DND-41 (cell line): ENCODE data around the gene VTI1B.

ENCODE experiments used
- ATAC-seq: fragments of 200-7000 bp; cut with Tn5 transposase; 3 replicates; pipeline ENCODE4 v1.9.1; 2021; ENCODE audit warnings: low read depth; ENCODE audit not compliant: insufficient read depth
- DNase-seq: peaks from one replicate; pipeline ENCODE4 v3.0.0-alpha.2; 2020
- H2AFZ ChIP-seq: 2 replicates; pipeline ENCODE4 v1.6.0; 2012; ENCODE audit warnings: low read depth, low read length
- H3K27ac ChIP-seq: 2 replicates; pipeline ENCODE4 v1.5.1; 2012; ENCODE audit warnings: low read length, inconsistent platforms
- H3K27me3 ChIP-seq: fragments of 200-600 bp; sonication (generic); 2 replicates; pipeline ENCODE4 v1.6.0; 2012; ENCODE audit warnings: low read length, mild to moderate bottlenecking, inconsistent platforms; ENCODE audit not compliant: insufficient read depth, poor library complexity
- H3K36me3 ChIP-seq: 2 replicates; pipeline ENCODE4 v1.5.1; 2012; ENCODE audit warnings: low read length, inconsistent platforms; ENCODE audit not compliant: insufficient read depth
- H3K4me1 ChIP-seq: 2 replicates; pipeline ENCODE4 v1.5.1; 2012; ENCODE audit warnings: mild to moderate bottlenecking, low read length; ENCODE audit not compliant: insufficient read depth
- H3K4me2 ChIP-seq: 2 replicates; pipeline ENCODE4 v1.6.0; 2012; ENCODE audit warnings: mild to moderate bottlenecking, moderate library complexity, low read length, inconsistent platforms; ENCODE audit not compliant: insufficient read depth
- H3K4me3 ChIP-seq, 2 experiments: fragments of 200-600 bp in 1 of 2; shearing (Covaris generic) in 1 of 2; 2 replicates each; pipeline ENCODE4 v1.5.1; 2012 to 2016; ENCODE audit warnings: inconsistent platforms in 2 of 2, low read length in 2 of 2, mild to moderate bottlenecking in 2 of 2, low read depth in 1 of 2, moderate library complexity in 1 of 2
- H3K79me2 ChIP-seq: 2 replicates; pipeline ENCODE4 v1.6.0; 2012; ENCODE audit warnings: low read length, inconsistent platforms; ENCODE audit not compliant: insufficient read depth
- H3K9ac ChIP-seq: 2 replicates; pipeline ENCODE4 v1.6.0; 2012; ENCODE audit warnings: low read depth, mild to moderate bottlenecking, inconsistent platforms, low read length, moderate library complexity
- H3K9me3 ChIP-seq: 2 replicates; pipeline ENCODE4 v1.5.1; 2012; ENCODE audit warnings: low read length, moderate library complexity, mild to moderate bottlenecking, inconsistent platforms; ENCODE audit not compliant: insufficient read depth, severe bottlenecking
- H4K20me1 ChIP-seq: 2 replicates; pipeline ENCODE4 v1.6.0; 2012; ENCODE audit warnings: low read length; ENCODE audit not compliant: insufficient read depth
- EZH2 ChIP-seq: IDR thresholded peaks from 3 replicates; pipeline ENCODE4 v1.6.1; 2012; ENCODE audit warnings: borderline replicate concordance, low read depth, mild to moderate bottlenecking, moderate library complexity, low read length, inconsistent platforms; ENCODE audit not compliant: severe bottlenecking
- TF ChIP-seq, protein P1 (sequence below): IDR thresholded peaks from 2 replicates; pipeline ENCODE4 v1.5.1; 2012; ENCODE audit warnings: borderline replicate concordance, low read length, moderate library complexity, mild to moderate bottlenecking; ENCODE audit not compliant: poor library complexity, severe bottlenecking; ENCODE audit errors: extremely low read depth

VTI1B gene

DNA sequence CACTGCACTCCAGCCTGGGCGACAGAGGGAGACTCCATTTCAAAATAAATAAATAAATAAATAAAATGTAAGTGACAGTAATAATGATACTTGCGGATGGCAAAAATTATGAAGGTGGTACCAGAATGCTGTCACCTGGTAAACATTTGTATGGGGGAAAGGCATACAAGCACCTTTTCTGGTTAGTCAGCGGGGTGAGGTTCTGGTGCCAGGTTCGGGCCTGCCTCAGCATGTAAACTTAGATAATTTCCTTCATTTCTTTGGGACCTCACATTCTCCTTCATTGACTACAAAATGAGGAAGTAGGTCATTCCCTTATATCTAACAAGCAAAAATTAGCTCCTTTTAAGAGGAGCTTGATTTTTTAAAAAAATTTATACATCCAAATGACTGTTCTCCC lies 10.8 kb downstream of the VTI1B start:
- Histone ChIP-seq H3K4me1 (peaks cover 8% of the 10 kb centered on the region; the same call in 1 of the 2 replicates), H3K36me3 (peaks cover 32% of the 10 kb centered on the region), H3K9me3 (no peaks in the 10 kb centered on the region), H3K27ac (no peak overlapping the region), H3K4me2 (no peak overlapping the region), H3K9ac (no peak overlapping the region), H3K27me3 (no peaks in the 10 kb centered on the region), H3K79me2 (peaks cover 76% of the 10 kb centered on the region), H3K4me3 (no peak overlapping the region), H2AFZ (no peak overlapping the region), H4K20me1 (peaks cover 25% of the 10 kb centered on the region; the same call in 1 of the 2 replicates)
- DNase-seq (no peak), ATAC-seq (no peak)
- TF ChIP-seq, protein P1, sequence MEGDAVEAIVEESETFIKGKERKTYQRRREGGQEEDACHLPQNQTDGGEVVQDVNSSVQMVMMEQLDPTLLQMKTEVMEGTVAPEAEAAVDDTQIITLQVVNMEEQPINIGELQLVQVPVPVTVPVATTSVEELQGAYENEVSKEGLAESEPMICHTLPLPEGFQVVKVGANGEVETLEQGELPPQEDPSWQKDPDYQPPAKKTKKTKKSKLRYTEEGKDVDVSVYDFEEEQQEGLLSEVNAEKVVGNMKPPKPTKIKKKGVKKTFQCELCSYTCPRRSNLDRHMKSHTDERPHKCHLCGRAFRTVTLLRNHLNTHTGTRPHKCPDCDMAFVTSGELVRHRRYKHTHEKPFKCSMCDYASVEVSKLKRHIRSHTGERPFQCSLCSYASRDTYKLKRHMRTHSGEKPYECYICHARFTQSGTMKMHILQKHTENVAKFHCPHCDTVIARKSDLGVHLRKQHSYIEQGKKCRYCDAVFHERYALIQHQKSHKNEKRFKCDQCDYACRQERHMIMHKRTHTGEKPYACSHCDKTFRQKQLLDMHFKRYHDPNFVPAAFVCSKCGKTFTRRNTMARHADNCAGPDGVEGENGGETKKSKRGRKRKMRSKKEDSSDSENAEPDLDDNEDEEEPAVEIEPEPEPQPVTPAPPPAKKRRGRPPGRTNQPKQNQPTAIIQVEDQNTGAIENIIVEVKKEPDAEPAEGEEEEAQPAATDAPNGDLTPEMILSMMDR, result no peak
- TF ChIP-seq EZH2, result no peak

DNA sequence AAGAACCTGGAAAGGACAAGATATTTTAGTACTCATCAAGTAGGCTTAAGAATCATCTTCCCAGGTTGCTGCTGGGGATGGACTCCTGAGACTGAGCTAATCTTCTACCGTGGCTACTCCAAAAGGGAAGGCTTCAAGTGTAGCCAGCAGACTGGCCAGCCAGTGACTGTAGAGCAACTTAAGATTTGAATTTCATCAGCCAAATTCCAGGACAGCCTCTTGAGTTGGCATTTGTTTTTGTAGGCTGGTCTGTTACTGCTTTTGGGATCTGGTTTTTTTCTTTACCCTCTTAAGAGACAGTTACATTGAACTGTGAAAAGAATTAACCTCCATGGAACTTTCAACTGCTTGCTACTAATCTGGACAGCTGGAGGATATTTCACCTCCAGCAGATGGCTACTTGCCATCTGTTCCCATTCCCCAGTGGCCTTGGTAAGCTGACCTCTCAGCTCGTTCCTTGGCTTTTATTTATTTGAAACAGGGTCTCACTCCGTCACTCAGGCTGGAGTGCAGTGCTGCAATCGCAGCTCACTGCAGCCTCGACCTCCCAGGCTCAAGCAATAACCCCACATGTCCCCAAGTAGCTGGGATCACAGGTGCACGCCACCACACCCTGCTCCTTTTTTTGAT lies 20.7 kb downstream of the VTI1B start:
- DNase-seq (no peak), ATAC-seq (no peak)
- Histone ChIP-seq H3K36me3 (peaks cover 88% of the 10 kb centered on the region), H3K27ac (no peak overlapping the region), H4K20me1 (no peaks in the 10 kb centered on the region), H3K4me3 (no peak overlapping the region), H3K4me1 (no peaks in the 10 kb centered on the region), H3K27me3 (no peaks in the 10 kb centered on the region), H2AFZ (no peak overlapping the region), H3K9ac (no peak overlapping the region), H3K9me3 (no peaks in the 10 kb centered on the region), H3K4me2 (no peak overlapping the region), H3K79me2 (no peaks in the 10 kb centered on the region)
- no peak for TF ChIP-seq EZH2
- TF ChIP-seq, protein P1, result no peak

DNA sequence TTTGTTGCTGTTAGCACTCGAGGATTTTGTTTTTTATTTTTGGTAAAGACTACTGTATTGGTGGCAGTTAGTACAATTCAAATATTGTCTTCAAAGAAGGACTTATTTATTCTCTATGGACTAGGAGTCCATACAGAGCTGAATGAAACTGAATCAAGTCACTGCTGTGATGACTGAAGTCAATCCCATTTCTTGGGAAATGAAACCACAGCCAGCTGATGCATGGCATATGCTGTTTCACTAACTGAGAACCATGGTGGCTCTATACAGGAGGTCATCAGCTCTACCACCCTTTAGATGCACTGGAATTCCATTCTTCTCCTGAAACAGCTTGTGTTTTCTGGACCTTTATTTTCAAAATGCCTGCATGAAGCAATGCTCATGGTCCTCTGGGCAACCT lies 22.2 kb downstream of the VTI1B start:
- H3K9ac ChIP-seq, result no peak overlapping the region
- no peak overlapping the region for H2AFZ ChIP-seq
- peaks cover 95% of the 10 kb centered on the region for H3K36me3 ChIP-seq
- no peak overlapping the region for H3K27ac ChIP-seq
- H3K4me2 ChIP-seq, result no peak overlapping the region
- no peaks in the 10 kb centered on the region for H3K79me2 ChIP-seq
- no peaks in the 10 kb centered on the region for H3K4me1 ChIP-seq
- DNase-seq, result no peak
- TF ChIP-seq, protein P1, result no peak
- TF ChIP-seq EZH2, result no peak
- no peaks in the 10 kb centered on the region for H3K9me3 ChIP-seq
- ATAC-seq, result no peak
- no peak overlapping the region for H3K4me3 ChIP-seq
- no peaks in the 10 kb centered on the region for H4K20me1 ChIP-seq
- H3K27me3 ChIP-seq, result no peaks in the 10 kb centered on the region
